HG03565 (cell line): ENCODE results near the gene IFI27L2.

Experiments used
- ATAC-seq: cut with Tn5 transposase; IDR thresholded peaks from one replicate; pipeline ENCODE4 v1.9.1; 2021; ENCODE audit warnings: mild to moderate bottlenecking, moderate library complexity; ENCODE audit not compliant: unreplicated experiment

Gene IFI27L2

DNA sequence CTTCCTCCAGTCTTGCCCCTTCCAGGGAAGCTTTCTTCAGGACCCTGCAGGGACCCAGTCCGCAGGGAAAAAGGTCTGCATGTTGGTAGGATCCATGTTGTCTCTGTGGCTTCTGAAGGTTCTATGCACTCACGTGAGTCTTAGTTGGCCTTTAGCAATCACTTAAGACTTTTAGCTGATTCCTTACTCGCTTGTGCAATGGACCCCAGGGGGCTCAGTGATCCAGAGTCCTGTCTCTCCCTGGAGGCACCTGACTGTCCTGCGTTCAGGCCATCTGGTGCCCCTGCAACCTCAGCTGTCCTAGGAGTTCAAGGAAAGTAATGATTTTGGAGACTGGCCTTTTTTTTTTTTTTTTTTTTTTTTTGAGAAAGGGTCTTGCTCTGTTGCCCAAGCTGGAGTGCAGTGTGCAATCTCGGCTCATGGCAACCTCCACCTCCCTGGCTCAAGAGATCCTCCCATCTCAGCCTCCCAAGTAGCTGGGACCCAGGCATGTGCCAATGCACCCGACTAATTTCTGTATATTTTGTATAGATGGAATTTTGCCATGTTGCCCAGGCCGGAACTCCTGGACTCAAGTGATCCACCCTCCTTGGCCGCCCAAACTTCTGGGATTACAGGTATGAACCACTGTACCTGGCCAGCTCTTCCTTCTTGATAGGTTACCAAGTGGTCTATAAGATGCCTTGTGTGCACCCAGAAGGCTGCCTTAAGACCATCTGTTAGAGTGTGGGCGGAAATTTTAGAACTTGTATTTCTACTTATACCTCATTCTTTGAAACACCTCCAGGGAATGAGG lies 4.6 kb downstream of the IFI27L2 start:
- ATAC-seq = no peak

DNA sequence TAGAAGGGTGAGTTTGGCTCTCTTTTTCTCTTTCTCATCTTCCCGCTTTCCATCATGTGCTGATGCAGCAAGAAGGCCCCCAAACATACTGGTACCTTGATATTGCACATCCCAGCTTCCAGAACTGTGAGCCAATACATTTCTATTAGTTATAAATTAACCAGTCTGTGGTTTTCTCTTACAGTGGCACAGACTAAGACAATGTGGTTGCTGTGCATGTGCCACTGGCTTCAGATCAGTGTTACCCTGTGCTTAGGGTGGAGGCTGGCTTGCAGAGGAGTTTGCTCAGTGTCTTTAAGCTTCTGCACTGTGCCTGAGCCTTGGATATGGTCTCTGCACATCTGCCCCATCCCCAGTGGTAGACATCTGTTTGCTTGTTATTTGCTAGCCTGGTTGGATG lies 5.5 kb downstream of the IFI27L2 start:
- no peak for ATAC-seq

DNA sequence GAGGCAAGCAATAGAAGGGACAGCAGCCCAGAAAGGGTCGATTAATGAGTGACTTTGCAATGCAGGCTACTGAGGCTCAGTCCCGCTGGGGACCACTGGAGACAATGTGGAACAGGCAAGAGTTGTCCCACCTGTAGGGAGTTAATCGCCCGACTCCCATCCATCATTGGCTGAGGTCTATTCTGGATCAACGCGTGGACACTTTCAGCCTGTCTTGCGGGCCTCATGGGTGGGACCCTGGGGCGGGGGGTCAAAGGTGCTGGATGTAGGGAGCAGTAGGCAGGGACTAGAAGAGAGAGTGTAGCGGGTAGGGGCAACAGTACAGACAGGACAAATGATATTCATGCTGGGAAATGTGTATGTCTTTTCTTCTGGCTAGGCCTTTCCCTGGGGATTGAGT lies 6.1 kb downstream of the IFI27L2 start:
- ATAC-seq = no peak

GRCh38 chr14:94122438-94122837 lies 7.0 kb downstream of the IFI27L2 start:
- ATAC-seq = no peak

DNA sequence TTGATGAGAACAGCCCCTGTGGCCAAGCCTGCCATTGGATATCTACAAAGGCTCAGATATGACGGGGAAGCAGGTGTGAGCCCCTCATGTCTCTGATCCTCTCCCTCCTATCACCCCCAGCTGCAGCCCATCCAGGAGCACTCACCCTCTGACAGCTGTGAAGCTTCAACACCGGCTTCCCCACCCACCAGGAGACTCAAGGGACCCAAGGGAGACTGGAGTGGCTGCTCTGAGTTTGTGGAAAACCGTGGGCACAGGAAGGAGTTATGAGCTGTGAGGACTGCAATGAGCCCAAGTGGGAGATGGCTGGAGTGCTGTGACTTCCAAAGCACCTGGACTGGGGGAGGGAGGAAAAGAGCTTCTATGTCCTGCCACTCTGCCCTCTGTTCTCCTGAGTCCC lies 7.9 kb downstream of the IFI27L2 start:
- ATAC-seq = no peak

DNA sequence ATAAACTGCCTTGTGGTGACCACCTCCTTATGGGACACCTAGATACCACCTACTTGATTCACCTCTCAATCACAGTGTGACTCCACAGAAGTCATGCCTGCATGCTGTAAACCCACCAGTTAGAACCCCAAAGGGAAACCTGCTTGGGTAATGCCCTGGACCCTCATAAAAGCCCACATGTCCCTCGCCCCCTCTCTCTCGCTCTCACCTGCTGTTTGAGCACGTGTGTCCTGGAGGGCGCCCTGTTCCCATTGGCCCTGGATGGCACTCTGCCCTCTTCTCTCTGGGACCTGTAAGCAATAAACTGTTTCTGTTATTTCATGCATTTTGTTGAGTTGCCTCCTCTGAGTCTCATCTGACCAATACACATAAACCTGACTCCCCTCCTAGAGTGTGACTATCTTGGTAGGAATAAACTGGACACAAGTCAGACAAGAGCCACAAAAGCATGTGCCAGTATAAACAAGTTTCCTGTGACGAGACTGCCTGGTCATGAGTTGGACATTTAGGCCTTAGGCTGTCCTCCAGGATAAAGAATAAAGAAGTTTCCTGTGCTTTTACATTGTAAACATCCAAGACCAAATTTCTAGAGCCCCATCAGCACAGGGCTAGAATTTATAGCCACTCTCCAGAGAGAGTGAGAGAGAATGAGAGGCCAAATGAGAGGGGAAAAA lies 8.6 kb downstream of the IFI27L2 start:
- no peak for ATAC-seq

GRCh38 chr14:94119071-94119470 lies 10.3 kb downstream of the IFI27L2 start:
- ATAC-seq = no peak

DNA sequence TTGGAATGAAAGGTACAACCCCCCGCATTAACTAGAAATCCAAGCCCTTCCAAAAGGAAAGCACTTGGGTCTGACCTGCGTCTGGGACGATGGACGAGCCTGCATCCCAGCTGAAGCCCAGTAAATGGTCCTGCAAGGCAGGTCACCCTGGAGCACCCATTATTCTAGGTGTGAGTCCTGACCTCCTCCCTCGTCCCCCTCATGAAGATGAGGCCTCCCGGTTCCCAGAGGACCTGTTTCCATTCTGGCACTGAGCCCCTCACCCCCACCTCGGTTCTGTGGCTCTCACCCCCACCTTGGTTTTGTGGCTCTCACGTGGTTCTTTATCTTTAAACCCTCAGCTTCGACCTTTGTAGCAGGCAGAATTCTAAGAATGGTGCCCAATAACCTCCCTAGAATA lies 11.5 kb downstream of the IFI27L2 start:
- no peak for ATAC-seq

DNA sequence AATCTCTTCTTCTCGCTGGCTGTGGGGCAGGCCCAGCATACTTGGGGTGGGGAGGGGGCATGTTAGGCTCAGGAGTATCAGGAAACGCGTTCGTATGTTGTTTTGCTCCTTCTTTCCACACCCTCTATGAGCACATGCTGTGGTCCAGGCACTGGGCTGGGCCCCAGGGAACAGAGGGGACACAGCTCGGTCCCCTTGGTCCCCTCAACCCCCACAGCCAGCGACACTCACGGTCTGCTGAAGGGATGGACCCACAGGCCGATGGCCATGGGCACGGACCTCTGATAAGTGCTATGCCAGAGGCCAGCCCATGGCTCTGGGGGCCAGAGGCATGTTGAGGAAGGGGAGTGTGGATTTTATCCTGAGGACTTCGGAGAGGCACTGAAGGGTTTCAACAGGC lies 12.7 kb downstream of the IFI27L2 start:
- no peak for ATAC-seq

DNA sequence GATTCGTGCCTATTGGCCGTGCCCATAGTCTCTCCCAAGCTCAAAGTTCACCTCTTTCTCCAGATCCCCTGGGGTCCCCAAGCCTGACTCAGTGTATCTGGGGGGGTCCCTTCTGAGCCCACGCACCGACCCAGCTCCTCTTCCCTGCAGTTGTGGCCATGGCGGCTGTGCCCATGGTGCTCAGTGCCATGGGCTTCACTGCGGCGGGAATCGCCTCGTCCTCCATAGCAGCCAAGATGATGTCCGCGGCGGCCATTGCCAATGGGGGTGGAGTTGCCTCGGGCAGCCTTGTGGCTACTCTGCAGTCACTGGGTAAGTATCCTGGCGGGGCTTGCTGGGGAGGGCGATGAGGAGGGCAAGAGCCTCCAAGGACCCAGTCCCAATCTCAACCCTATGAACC lies 13.8 kb downstream of the IFI27L2 start:
- ATAC-seq = no peak

DNA sequence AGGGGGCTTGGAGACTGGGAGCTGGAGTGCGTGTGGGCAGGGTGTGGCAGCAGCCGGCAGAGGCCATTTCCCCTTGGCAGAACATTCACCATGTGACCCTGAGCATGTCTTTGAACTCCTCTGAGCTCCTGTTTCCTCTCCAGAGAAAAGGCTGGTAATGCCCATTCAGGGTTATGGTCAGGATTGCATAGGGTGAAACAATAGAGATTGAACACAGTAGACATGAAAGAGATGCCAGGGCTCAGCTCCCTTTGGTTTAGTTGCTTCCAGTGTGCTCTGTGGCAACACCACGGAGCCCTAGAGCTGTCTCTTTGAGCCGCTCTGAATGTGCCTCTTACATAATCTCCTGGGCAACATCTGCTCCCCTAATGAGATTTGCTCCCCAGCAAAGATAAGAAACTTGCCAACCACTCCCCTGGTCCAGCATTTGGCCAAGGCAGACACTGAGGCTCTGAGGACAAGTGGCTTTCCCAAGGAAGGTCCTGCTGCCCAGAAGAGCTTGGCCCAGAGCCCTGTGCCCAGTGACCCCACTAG lies 14.3 kb downstream of the IFI27L2 start:
- no peak for ATAC-seq

- ATAC-seq = no peak
Observed at GRCh38 chr14:94114589-94115057, 14.8 kb downstream of the IFI27L2 start.

DNA sequence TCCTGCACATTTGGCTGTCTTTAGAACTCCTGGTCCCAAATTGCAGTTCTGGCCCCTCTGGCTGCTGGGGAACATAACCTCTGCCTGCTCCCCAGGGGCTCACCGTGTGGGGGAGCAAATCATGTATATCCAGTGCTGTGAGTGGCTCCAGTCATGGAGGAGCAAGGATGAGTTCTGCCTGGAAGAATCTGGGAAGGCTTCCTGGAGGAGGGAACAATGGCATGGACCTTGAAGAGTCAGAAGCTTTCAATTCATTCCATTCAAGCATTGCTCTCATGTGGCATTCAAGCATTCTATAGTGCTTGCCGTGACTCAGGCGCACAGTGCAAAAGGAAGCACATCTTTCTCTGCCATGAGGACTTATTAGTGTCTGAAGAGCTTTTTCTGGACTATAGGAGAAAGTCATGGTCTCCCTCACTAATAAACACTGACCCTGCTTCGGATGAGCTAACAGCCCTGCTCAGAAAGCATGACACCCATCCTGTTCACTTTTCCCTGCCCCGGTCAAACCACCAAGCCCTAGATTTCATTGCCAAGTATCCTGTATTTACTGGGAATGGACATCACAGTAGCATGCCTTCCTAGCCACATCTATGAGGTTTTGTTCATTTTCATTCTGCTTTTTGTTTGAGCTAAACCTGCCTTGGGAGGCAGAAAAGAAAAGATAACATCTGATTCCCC lies 15.4 kb downstream of the IFI27L2 start:
- ATAC-seq = no peak

DNA sequence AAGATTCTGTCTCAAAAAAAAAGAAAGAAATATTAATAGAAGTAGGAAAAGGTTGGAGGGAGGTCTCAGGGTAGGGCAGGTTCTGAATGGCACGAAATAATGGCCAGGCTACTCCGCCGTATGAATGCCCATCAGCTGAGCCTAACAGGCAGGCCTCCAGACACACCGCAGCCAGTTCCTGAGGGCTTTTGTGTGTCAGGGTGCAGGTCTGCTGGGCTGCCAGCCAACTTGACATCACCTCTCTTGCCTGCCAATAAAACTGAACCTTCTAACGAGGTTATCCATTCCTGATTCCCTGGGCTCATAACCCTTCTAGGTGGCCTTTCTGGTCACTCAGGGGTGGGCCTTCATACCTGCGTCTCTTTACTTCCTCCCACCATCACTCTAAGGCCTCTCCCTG lies 15.9 kb downstream of the IFI27L2 start:
- ATAC-seq = no peak

- no peak for ATAC-seq
Observed at GRCh38 chr14:94113073-94113472, 16.3 kb downstream of the IFI27L2 start.

DNA sequence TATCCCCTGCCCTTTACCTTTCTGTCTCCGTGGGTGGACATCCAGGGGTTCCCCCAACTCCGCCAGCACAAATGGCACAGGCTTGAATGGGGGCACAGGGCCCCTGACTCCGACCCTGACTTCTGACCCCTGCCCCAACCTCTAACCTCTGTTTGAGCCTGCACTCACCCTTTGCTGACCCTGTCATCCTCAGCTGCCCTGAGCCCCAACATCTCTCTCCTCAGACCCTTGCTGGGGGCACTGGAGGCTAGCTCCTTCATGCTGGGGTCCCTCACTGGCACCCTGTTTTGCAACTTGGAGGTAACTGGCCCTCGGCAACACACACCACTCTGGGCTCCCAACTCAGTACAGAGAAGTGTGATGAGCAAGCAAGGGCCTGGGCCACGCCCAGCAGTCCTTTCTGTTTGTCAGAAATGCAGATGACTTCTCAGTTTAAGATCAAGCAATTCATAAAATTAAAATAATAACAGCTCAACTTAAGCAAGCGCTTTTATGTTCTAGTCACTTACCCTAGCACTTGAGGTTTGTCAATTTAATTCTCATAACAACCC lies 16.8 kb downstream of the IFI27L2 start:
- ATAC-seq = no peak

DNA sequence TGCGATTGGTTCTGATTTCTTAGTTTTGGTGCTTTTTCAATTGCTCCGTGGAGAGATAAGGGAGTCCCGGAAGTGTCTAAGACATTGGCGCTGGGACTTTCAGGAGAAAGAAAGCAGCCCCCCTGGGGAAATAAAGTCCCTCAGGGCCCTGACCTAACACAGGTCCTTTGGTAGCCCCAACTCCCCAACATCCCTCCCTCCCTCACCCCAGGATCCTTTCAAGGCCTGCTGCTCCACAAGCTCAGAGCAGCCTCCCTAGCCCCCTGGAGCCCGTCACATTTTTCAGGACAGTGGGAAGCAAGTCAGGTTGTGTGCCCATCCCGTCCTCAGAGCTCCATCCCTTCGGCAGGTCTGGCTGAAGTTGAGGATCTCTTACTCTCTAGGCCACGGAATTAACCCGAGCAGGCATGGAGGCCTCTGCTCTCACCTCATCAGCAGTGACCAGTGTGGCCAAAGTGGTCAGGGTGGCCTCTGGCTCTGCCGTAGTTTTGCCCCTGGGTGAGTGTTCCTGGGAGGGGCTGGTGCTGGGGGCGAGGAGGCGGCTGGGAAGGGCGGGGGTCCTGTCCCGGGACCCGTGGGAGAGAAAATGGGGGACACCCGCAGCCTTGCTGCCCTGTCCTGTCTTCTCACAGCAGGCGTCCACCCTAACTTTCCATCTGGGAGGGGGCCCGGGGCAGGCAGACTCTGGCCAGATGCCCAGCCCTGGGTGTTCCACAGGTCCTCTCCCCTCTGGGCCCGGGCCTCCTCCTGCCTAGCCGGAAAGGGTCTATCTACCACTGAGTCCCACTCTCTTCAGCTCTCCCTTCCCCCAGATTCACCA lies 17.9 kb downstream of the IFI27L2 start:
- ATAC-seq = no peak

DNA sequence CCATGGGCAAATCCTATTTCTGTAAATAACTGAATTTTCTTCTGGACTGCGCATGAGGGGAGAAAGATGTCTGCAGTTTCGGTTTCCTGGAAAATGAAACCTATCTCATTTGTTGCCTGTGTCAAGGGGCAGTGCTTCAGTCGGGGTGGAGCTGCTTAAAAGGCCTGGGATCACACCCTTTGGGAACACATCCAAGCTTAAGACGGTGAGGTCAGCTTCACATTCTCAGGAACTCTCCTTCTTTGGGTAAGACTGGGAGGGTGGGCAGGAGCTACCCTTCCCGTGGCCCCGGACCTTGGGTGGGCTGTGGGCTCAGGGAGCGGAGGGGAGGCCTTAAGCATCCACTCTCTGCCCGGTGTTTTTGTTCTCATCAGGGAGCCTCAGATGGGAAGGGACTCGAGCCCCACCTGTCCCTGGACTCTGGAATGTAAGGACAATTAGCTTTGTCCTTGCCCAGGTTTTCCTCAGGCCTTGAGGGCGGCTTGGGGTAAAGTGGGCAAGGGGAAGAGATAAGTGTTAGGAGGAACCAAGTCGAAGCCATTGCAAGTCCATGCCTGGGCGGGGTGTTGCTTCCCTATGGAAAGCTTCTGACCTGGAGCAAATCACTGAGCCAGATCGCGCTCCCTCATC lies 18.7 kb downstream of the IFI27L2 start, which contains the start of gene IFI27:
Gene IFI27 (plus strand): TSS at position 185 of the 630 bp plus-strand sequence.
- no peak for ATAC-seq

DNA sequence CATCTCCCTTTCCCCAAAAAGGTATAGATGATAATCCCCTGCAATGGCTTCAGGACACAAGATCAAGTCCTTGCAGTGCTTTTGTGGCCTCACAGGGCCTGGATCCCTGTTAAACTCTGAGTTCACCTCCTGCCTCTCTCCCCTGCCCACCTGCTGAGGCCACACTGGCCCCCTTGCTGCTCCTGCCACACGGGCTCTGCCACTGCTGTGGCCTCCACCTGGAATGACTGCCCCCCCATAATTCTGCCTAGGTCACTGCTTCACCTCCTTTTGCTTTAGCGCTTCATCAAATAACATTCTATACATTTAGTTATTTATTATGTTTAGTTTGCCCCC lies 19.5 kb downstream of the IFI27L2 start:
- ATAC-seq = no peak

- ATAC-seq = no peak
Observed at GRCh38 chr14:94104731-94105130, 24.7 kb downstream of the IFI27L2 start.
